ENCODE measurements around the gene CACNA1F. TPM values are rescaled to one million over a fixed set of nuclear protein-coding genes. Genes with fewer than 3 reads are reported as not detected.

CACNA1F gene
- total and polyA plus RNA-seq, 10 of the 15 experiments (the other 5 are each of a cell fraction or from before 2014, with no cell fraction given) = 0.01 to 0.32 (median 0.05) TPM; not detected in 5

GRCh38 chrX:49188468-49189076 is 44.6 kb downstream of the CACNA1F start:
- Histone ChIP-seq H3K27ac (ENCODE audit: control insufficient read depth, insufficient read depth) (no peak overlapping the region), H3K79me2 (ENCODE audit: control insufficient read depth, insufficient read depth, low read length) (peaks cover 5% of the 10 kb centered on the region), H3K36me3 (ENCODE audit: control insufficient read depth in 2 of 2, insufficient read depth in 2 of 2, low read length in 1 of 2) (no peaks in the 10 kb centered on the region), H3K4me1 (ENCODE audit: control insufficient read depth, insufficient read depth, low read length) (peaks cover 3% of the 10 kb centered on the region; the same call in 1 of the 2 replicates), H3K9me3 (replicated peaks; ENCODE audit: control insufficient read depth, insufficient read depth, low read length) (no peaks in the 10 kb centered on the region; the same call in 2 of the 3 replicates), H3K27me3 (replicated peaks in 1 of 2; ENCODE audit: control insufficient read depth in 2 of 2, insufficient read depth in 2 of 2, low read length in 1 of 2) (no peaks in the 10 kb centered on the region), H2AFZ (ENCODE audit: control insufficient read depth, low read depth, low read length) (no peak overlapping the region), H3K4me2 (ENCODE audit: control insufficient read depth, insufficient read depth) (peak overlapping the region; percentile 33; the same call in 1 of the 2 replicates), H3K4me3 (no peak overlapping the region), H3K9ac (ENCODE audit: control insufficient read depth, insufficient read depth, low read length) (no peak overlapping the region), H4K20me1 (ENCODE audit: control insufficient read depth, insufficient read depth) (no peaks in the 10 kb centered on the region)
- no peak for ATAC-seq
- no peak for FAIRE-seq
- no peak for DNase-seq (ENCODE audit: low read depth, low spot score)
- ChIA-PET POLR2A (interaction anchor here (3.9 kb wide), 1 partner anchor 20 kb away, joined by 28 read pairs; no protein-coding TSS in a partner anchor), SMC1A (ENCODE audit: uncharacterized antibody, unreplicated experiment) (no interaction called here), RAD21 (ENCODE audit: unreplicated experiment) (interaction anchor here (3.0 kb wide), 1 partner anchor 20 kb away, joined by 26 read pairs; no protein-coding TSS in a partner anchor), CTCF (interaction anchor here (5.8 kb wide), 1 partner anchor 21 kb away, joined by 57 read pairs; no protein-coding TSS in a partner anchor)
- no TSS peak for BruUV-seq (replicated peaks)
- intact Hi-C loops (cut with micrococcal nuclease; ENCODE audit: unreplicated experiment) = no loop called here
- 65% methylated on average over 8 of the region's 8 CpGs for WGBS (ENCODE audit: insufficient coverage, insufficient replicate concordance, low lambda C conversion rate, missing lambda C conversion rate)
- in situ Hi-C loops (cut with MboI) = loop anchor here (10.0 kb wide), 1 partner anchor 384 kb away; the partner anchor contains the start of gene HDAC6
- TF ChIP-seq ZBTB33 (IDR thresholded peaks at IDR 0.05) (no peak), NFYA (IDR thresholded peaks at IDR 0.05; ENCODE audit: borderline replicate concordance, low read depth, low read length) (no peak), RUNX3 (IDR thresholded peaks at IDR 0.05; ENCODE audit: low read length) (no peak), TCF3 (IDR thresholded peaks at IDR 0.05; ENCODE audit: borderline replicate concordance, insufficient read depth, low read depth, low read length) (no peak), SMAD1 (IDR thresholded peaks at IDR 0.05; ENCODE audit: low read depth, partially characterized antibody) (no peak), ZNF592 (IDR thresholded peaks at IDR 0.05) (no peak), WRNIP1 (IDR thresholded peaks at IDR 0.05; ENCODE audit: borderline replicate concordance, low read depth, low read length) (no peak), CHD4 (IDR thresholded peaks at IDR 0.05) (no peak), TAF1 (IDR thresholded peaks at IDR 0.05; ENCODE audit: borderline replicate concordance, low read depth, low read length) (no peak), E2F8 (IDR thresholded peaks at IDR 0.05; ENCODE audit: low read depth, partially characterized antibody) (no peak), NBN (IDR thresholded peaks at IDR 0.05) (no peak), CTCF (IDR thresholded peaks at IDR 0.05 in 2 of 3, conservative IDR thresholded peaks at IDR 0.05 in 1 of 3; ENCODE audit: control insufficient read depth in 2 of 3, extremely low read depth in 1 of 3, insufficient read depth in 1 of 3, low read depth in 3 of 3, low read length in 3 of 3) (no peak)

Data from GM12878 (cell line).